GDM1 (cell line): ENCODE data around the gene TNS3.

ENCODE experiments used
- DNase-seq: peaks from one replicate; lab custom pipeline; 2025; lab: John Stamatoyannopoulos, UW

The TNS3 gene

GRCh38 chr7:47258798-47259197 is 323.1 kb downstream of the TNS3 start:
- DNase-seq = no peak

DNA sequence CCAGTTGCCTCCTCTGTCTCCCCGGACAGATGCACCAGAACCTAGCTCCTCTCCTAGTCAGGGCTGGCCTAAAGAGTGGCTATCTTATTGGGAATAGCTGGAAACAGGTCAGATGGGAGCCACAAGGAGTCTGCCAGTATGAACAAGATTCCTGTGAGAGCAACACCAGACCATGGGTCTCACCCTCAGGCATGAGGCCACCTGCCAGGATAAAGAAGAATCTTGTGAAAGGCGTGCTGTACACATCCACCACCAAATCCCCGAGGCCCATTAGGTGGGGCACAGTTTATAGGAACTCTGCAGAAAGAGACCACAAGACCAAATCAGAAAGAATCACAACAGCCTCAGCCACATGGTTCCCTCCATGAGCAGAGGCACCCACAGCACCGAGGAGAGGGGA is 325.9 kb downstream of the TNS3 start:
- no peak for DNase-seq

- no peak for DNase-seq
Observed at GRCh38 chr7:47255441-47255840, 326.5 kb downstream of the TNS3 start.

DNA sequence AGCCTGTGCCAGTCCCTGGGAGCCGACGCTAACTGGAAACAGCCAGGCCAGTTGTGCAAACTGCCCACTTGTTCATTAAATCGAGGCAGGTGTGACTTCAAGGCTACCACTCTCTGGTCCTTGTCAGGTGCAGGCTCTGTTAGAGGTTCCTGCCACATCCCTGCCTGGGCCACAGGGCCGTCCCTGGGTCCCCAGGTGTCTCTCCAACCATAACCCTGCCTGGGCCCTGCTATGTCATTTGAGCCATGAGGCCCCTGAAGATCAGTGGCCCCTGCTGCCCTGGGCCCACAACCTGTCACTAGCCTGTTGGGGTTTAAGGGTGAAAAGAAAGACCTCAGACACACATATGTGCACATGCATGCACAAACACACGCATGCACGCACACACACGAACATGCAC is 326.9 kb downstream of the TNS3 start:
- DNase-seq = no peak

GRCh38 chr7:47254081-47254977 is 327.6 kb downstream of the TNS3 start:
- DNase-seq = peak; percentile 52

- no peak for DNase-seq
Observed at GRCh38 chr7:47253650-47254080, 328.2 kb downstream of the TNS3 start.

DNA sequence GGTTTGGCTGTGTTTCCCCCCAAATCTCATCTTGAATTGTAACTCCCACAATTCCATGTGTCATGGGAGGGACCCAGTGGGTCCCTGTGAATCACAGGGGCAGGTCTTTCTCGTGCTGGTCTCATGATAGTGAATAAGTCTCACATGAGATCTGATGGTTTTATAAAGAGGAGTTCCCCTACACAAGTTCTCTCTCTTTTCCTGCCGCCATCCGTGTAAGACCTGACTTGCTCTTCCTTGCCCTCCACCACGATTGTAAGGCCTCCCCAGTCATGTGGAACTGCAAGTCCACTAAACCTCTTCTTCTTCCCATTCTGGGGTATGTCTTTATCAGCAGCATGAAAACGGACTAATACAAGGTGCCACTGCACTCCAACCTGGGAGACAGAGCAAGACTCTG is 329.2 kb downstream of the TNS3 start:
- no peak for DNase-seq

GRCh38 chr7:47249361-47249760 is 332.6 kb downstream of the TNS3 start:
- DNase-seq = no peak

DNA sequence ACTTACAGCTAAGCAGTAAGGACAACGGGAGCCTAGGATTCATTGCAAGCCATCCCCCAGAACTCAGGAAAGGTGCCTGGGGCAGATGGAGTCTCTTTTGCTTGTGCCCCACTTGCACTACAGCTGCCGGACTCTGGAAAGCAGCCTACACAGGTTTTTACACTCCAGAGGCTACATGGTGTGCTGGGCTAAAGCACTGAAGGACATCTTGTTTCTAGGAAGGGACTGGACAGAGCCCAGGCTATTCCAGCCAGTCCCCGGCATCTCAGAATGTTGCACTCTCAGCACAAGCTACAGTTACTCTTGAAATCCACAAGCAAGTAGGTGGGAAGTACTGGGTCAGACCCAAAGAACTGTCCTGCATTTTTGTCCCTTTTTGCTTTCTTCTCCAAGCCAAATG is 333.1 kb downstream of the TNS3 start:
- no peak for DNase-seq

DNA sequence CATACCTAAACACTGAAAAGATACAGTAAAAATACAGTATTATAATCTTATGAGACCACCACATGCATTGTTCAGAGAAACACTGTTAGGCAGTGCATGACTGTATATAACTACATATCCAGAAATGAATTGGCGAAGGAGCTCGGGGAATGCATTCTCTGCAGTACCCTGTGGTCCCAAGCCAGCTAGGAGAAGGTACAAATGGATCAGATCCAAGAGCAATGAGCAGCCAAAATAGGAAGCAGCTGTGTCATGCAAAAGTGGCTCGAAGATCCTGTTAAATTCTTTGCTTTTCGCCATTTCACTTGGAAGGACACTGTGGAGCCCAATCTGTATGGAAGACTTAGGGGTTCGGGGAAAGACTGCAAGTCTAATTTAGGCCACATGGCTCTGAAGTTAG is 334.8 kb downstream of the TNS3 start:
- DNase-seq = no peak

- DNase-seq = no peak
Observed at GRCh38 chr7:47244692-47245091, 337.2 kb downstream of the TNS3 start.

DNA sequence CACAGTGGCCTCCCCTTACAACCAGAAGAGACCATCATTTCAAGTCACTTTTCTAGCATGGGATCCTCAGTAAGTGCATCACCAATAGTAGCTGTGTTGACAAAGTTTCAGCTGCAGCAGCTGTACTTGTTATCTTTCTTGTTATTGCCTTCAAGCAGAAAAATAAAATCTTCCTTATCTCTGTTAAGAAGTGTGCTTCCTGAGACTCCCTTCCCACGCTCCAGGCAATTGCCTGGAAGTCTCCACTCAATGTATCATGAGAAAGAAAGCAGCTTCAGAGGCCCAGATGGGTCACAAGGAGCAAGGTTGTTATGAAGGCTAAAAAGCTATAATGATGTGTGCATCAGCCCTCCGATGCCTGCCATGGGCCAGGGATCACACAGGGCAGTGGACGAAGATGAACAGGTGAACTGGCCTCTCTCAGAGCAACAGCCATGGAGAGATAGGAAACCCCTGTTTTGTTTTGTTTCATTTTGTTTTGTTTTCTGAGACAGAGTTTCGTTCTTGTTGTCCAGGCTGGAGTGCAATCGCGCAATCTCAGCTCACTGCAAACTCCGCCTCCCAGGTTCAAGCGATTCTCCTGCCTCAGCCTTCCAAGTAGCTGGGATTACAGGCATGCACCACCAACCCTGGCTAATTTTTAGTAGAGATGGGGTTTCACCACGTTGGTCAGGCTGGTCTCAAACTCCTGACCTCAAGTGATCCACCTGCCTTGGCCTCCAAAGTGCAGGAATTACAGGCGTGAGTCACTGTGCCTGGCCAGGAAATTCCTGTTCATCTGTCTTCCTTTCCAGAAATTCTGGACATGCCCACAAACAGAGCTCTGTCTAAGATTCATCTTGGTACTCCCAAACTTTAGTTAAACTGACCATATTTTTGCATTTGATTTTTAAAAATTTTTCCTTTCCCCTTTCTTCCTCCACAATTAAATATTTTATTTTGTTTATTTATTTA is 340.5 kb downstream of the TNS3 start:
- no peak for DNase-seq

GRCh38 chr7:47239931-47240421 is 341.9 kb downstream of the TNS3 start:
- no peak for DNase-seq

DNA sequence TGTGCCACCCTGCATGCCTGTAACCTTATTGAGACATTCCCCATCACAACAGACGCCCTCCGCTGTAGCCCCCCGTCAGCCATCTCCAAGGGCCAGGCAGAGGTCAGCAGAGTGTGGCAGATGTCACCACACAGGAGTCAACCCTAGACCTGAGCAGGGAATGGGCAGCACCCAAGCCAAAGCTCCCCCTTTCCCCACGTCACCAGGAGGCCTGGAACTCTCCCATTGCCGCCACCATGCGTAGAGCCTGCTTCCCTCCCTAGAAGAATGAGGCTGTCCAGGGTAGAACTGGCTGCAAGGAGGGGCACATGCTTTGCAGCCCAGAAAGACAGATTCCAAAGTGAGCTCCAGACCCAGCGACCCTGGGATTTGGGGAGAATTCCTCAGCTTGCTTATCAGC is 342.9 kb downstream of the TNS3 start:
- DNase-seq = no peak

GRCh38 chr7:47236480-47237129 is 345.3 kb downstream of the TNS3 start:
- no peak for DNase-seq

DNA sequence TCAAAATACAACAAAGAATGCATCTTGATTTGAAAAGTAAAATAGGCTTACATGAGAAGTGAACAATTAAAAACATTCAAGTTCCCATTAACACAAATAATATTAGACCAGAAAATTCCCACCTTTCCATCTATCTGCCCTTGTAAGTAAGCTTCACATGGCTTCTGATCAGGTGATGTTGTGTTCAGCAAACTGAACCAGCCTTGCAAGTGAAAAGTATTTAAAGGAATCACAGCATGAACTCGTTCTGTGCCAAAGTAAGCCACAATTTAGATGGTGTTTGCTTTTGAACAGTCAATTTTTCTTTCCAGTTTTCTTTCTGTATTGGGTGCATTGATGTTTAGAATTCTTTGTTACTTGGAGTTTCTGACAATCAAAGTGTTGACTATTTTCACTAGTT is 347.9 kb downstream of the TNS3 start:
- DNase-seq = no peak

GRCh38 chr7:47232751-47233412 is 349.0 kb downstream of the TNS3 start:
- no peak for DNase-seq

- no peak for DNase-seq
Observed at GRCh38 chr7:47231627-47232026, 350.3 kb downstream of the TNS3 start.

- no peak for DNase-seq
Observed at GRCh38 chr7:47231032-47231431, 350.9 kb downstream of the TNS3 start.

GRCh38 chr7:47228386-47229014 is 353.4 kb downstream of the TNS3 start:
- no peak for DNase-seq

- no peak for DNase-seq
Observed at GRCh38 chr7:47227762-47228177, 354.1 kb downstream of the TNS3 start.
